Natural killer cell (primary cell): ENCODE results near the gene DLGAP4. TPM values are rescaled to one million over a fixed set of nuclear protein-coding genes. Genes with fewer than 3 reads are reported as not detected.

ENCODE experiments used
- ATAC-seq, 3 donors: fragments of 150-1000 bp in 2 of 3; fragments of 200-7000 bp in 1 of 3; cut with Tn5 transposase; 1 replicate in 1 of 3; 2 replicates in 2 of 3; pipeline ENCODE4 v1.10.0; 2021; ENCODE audit warnings: mild to moderate bottlenecking in 2 of 3, moderate library complexity in 2 of 3
- DNase-seq, 2 donors: peaks; one replicate each; pipeline versions ENCODE4 v3.0.0 to v3.0.0-alpha.2; 2013 to 2021; ENCODE audit warnings: mixed read lengths in 1 of 2
- H3K27ac ChIP-seq: one replicate; pipeline ENCODE4 v1.5.1; 2013; ENCODE audit warnings: mild to moderate bottlenecking, low read length
- H3K27me3 ChIP-seq: one replicate; pipeline ENCODE4 v1.6.1; 2013; ENCODE audit warnings: low read length; ENCODE audit not compliant: control insufficient read depth, insufficient read depth
- H3K36me3 ChIP-seq: one replicate; pipeline ENCODE4 v1.6.1; 2013; ENCODE audit warnings: low read length; ENCODE audit not compliant: control insufficient read depth, insufficient read depth
- H3K4me1 ChIP-seq: one replicate; pipeline ENCODE4 v1.6.1; 2013; ENCODE audit warnings: low read length; ENCODE audit not compliant: control insufficient read depth, insufficient read depth
- H3K4me3 ChIP-seq: one replicate; pipeline ENCODE4 v1.5.1; 2013; ENCODE audit warnings: low read length
- H3K9me3 ChIP-seq: one replicate; pipeline ENCODE4 v1.6.1; 2013; ENCODE audit warnings: low read length; ENCODE audit not compliant: control insufficient read depth, insufficient read depth
- H3K27ac Mint-ChIP-seq, 2 donors: one replicate each; pipeline ENCODE4 v1.8.0; 2022; ENCODE audit warnings: mild to moderate bottlenecking in 2 of 2, mixed read lengths in 2 of 2, moderate library complexity in 1 of 2
- H3K27me3 Mint-ChIP-seq, 2 donors: one replicate each; pipeline ENCODE4 v1.8.0; 2022; ENCODE audit warnings: low read depth in 2 of 2, mixed read lengths in 2 of 2
- H3K36me3 Mint-ChIP-seq: one replicate; pipeline ENCODE4 v1.8.0; 2022; ENCODE audit warnings: mixed read lengths
- H3K4me1 Mint-ChIP-seq, 2 donors: one replicate each; pipeline ENCODE4 v1.8.0; 2022; ENCODE audit warnings: mixed read lengths in 2 of 2
- H3K4me3 Mint-ChIP-seq: one replicate; pipeline ENCODE4 v1.8.0; 2022; ENCODE audit warnings: mild to moderate bottlenecking, moderate library complexity, mixed read lengths
- H3K9me3 Mint-ChIP-seq, 2 donors: one replicate each; pipeline ENCODE4 v1.8.0; 2022; ENCODE audit warnings: mixed read lengths in 2 of 2
- WGBS: methylation state at CpG from one replicate; pipeline ENCODE4 v1.1.7; 2013; ENCODE audit warnings: missing lambda C conversion rate; ENCODE audit not compliant: insufficient coverage; 5-methylcytosine and 5-hydroxymethylcytosine counted together
- intact Hi-C: fragments of 100-400 bp; cut with micrococcal nuclease; formaldehyde crosslinking; loops from one replicate; pipeline ENCODE4 v1.14.2; 2022
- total RNA-seq, 4 donors: library from RNA; stranded (reverse); fragments of 120-200 nt in 1 of 4; gene quantifications; one replicate each; pipeline versions ENCODE4 v1.2.3 to v1.2.4, GENCODE V29; 2013 to 2022
- TF ChIP-seq, protein P1 (sequence below): fragments of 200-600 bp; IDR thresholded peaks from one replicate; pipeline ENCODE4 v1.8.0; 2022; ENCODE audit warnings: antibody characterized with exemption

DLGAP4 gene
- total RNA-seq, 3 donors from 2014 or later (not counting 1 experiment from before 2014, with no cell fraction given), result 47.9 to 51.6 (median 51.2) TPM

DNA sequence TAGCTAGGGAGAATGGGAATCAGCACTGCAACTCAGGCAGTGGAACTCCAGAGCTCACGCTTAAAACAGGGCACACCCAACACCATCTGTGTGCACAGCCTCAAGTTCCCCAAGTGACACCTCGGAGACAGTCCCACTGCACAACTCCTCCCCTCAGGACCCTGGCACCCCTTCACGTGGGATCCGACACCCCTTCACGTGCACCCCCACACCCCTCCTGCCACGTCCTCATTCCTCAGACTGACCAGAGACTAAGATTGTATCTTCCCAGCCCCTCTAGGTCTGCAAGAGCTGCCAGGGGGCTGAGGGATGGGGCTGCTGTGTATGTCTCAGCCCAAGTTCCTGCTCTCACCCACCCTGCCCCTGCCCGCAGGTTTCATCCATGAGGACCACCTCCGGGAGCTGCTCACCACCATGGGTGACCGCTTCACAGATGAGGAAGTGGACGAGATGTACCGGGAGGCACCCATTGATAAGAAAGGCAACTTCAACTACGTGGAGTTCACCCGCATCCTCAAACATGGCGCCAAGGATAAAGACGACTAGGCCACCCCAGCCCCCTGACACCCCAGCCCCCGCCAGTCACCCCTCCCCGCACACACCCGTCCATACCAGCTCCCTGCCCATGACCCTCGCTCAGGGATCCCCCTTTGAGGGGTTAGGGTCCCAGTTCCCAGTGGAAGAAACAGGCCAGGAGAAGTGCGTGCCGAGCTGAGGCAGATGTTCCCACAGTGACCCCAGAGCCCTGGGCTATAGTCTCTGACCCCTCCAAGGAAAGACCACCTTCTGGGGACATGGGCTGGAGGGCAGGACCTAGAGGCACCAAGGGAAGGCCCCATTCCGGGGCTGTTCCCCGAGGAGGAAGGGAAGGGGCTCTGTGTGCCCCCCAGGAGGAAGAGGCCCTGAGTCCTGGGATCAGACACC, 242.8 kb downstream of the DLGAP4 start:
- Mint-ChIP-seq H3K9me3 (no peaks in the 10 kb centered on the region), H3K4me1 (no peaks in the 10 kb centered on the region), H3K27me3 (no peaks in the 10 kb centered on the region), H3K4me3 (no peak overlapping the region), H3K36me3 (no peaks in the 10 kb centered on the region), H3K27ac (no peak overlapping the region)
- DNase-seq, result no peak
- H3K9me3 ChIP-seq, result no peaks in the 10 kb centered on the region
- no peak overlapping the region for H3K4me3 ChIP-seq
- H3K36me3 ChIP-seq, result no peaks in the 10 kb centered on the region
- no peaks in the 10 kb centered on the region for H3K4me1 ChIP-seq
- no peak for ATAC-seq
- WGBS, result 91% methylated on average over 22 of the region's 23 CpGs
- no peaks in the 10 kb centered on the region for H3K27me3 ChIP-seq
- TF ChIP-seq, protein P1, sequence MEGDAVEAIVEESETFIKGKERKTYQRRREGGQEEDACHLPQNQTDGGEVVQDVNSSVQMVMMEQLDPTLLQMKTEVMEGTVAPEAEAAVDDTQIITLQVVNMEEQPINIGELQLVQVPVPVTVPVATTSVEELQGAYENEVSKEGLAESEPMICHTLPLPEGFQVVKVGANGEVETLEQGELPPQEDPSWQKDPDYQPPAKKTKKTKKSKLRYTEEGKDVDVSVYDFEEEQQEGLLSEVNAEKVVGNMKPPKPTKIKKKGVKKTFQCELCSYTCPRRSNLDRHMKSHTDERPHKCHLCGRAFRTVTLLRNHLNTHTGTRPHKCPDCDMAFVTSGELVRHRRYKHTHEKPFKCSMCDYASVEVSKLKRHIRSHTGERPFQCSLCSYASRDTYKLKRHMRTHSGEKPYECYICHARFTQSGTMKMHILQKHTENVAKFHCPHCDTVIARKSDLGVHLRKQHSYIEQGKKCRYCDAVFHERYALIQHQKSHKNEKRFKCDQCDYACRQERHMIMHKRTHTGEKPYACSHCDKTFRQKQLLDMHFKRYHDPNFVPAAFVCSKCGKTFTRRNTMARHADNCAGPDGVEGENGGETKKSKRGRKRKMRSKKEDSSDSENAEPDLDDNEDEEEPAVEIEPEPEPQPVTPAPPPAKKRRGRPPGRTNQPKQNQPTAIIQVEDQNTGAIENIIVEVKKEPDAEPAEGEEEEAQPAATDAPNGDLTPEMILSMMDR, result no peak
- intact Hi-C loops, result no loop called here
- no peak overlapping the region for H3K27ac ChIP-seq

DNA sequence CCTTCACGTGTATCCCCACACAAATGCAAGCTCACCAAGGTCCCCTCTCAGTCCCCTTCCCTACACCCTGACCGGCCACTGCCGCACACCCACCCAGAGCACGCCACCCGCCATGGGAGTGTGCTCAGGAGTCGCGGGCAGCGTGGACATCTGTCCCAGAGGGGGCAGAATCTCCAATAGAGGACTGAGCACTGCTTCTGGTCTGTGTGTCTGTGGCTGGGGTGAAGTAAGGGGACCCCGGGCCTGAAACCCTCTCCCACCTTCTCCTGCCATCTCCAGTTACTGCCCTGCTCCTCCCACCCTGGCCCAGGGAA, 243.4 kb downstream of the DLGAP4 start:
- Histone ChIP-seq H3K4me3 (no peak overlapping the region), H3K36me3 (no peaks in the 10 kb centered on the region), H3K27ac (no peak overlapping the region), H3K27me3 (no peaks in the 10 kb centered on the region), H3K9me3 (no peaks in the 10 kb centered on the region), H3K4me1 (no peaks in the 10 kb centered on the region)
- DNase-seq (no peak), ATAC-seq (no peak)
- Mint-ChIP-seq H3K36me3 (no peaks in the 10 kb centered on the region), H3K4me1 (no peaks in the 10 kb centered on the region), H3K4me3 (no peak overlapping the region), H3K9me3 (no peaks in the 10 kb centered on the region), H3K27ac (no peak overlapping the region), H3K27me3 (no peaks in the 10 kb centered on the region)
- 100% methylated on average over 8 of the region's 9 CpGs for WGBS
- TF ChIP-seq, protein P1, result no peak
- intact Hi-C loops, result no loop called here

DNA sequence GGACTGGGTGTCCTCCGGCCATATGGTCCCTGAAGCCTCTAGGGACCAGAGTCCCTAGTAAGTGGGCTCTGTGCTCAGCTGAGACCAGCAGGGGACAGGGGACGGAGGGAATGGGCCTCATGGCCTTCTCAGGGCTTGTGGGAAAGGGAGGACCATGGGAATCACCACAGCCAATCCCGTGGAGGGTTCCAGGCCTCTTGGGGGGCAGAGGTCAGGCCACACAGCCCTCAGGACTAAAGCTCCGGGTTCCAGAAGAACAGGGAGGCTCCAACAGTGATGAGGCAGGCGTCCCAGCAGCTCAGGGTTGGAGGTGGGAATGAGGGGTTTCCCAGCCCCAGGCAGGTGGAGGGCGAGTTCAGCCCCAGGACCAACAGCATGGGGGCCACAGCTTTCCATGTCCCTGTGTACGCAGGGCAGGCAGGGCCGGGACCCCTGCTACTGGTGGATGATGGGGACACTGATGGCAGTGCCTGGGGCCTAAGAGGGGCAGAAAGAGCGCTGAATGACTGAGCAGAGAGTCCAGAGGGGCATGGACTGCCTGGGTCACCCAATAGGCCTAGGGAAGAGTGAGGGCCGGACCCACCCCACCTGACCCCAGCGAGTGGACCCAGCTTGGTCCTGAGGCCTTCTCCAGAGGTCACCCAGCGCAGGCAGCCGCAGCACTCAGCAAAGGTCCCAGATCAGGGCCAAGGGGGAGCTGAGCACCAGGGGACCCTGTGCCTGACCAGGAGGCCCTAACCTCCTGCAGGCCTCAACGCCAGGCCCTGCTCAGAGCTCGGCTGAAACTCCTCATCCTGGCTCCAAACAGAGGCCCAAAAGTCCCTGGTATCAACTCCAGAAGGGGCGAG, 244.0 kb downstream of the DLGAP4 start:
- H3K9me3 Mint-ChIP-seq, result no peaks in the 10 kb centered on the region
- Histone ChIP-seq H3K27ac (no peak overlapping the region), H3K4me3 (no peak overlapping the region), H3K36me3 (no peaks in the 10 kb centered on the region), H3K27me3 (no peaks in the 10 kb centered on the region), H3K4me1 (no peaks in the 10 kb centered on the region), H3K9me3 (no peaks in the 10 kb centered on the region)
- no peak overlapping the region for H3K27ac Mint-ChIP-seq
- no peak for DNase-seq
- no peaks in the 10 kb centered on the region for H3K36me3 Mint-ChIP-seq
- intact Hi-C loops, result no loop called here
- no peak for ATAC-seq
- no peaks in the 10 kb centered on the region for H3K27me3 Mint-ChIP-seq
- 91% methylated on average over 16 of the region's 16 CpGs for WGBS
- TF ChIP-seq, protein P1, result no peak
- H3K4me1 Mint-ChIP-seq, result no peaks in the 10 kb centered on the region
- no peak overlapping the region for H3K4me3 Mint-ChIP-seq
